ENCODE data around the gene TMEM109. TPM values are rescaled to one million over a fixed set of nuclear protein-coding genes. Genes with fewer than 3 reads are reported as not detected.

The TMEM109 gene, protein sequence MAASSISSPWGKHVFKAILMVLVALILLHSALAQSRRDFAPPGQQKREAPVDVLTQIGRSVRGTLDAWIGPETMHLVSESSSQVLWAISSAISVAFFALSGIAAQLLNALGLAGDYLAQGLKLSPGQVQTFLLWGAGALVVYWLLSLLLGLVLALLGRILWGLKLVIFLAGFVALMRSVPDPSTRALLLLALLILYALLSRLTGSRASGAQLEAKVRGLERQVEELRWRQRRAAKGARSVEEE
- total RNA-seq: 31.3 and 34.7 TPM in 2 replicates

DNA sequence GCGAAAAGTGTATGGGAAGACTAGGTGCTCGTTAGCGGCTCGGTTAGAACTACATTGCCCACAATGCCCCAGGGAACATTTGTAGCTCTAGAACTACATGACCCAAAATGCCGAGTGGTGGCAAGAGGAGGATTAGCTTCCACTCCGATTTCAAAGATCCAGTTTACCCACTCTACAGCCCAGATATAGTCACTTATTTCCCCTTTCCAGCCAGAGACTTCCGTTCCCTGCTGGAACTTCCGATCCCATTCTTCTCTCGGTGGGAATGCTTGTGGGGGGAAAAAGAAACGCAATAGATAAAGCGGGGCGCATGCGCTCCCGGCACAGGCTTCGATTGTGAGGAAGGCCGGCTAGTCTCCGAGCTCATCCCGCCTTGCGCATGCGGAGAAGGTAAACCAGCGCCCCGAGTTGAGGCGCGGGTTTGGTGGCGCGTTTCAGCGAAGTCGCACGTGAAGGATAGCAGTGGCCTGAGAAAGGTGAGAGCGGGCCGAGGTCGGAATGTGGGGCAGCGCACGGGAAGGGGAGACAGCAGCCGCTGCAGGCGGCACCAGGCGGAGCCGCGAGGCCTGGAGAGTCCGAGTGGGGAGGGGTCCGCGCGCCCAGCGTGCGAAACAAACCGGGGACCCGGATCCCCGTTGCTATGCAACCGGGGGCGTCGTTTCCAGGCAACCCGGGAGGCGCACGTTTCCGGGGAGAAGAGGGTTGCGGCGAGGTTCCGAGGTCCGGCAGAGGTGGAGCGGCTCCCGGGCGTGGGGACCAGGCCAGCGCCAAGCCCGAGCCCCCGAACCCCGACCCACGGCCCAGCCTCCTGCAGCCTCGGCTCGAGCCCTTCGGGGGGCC lies at the start of gene TMEM109:
TSS of gene TMEM109 (plus strand) at position 366 of the 840 bp plus-strand sequence. CDS start 5,536 bp downstream, outside the sequence.

DNA sequence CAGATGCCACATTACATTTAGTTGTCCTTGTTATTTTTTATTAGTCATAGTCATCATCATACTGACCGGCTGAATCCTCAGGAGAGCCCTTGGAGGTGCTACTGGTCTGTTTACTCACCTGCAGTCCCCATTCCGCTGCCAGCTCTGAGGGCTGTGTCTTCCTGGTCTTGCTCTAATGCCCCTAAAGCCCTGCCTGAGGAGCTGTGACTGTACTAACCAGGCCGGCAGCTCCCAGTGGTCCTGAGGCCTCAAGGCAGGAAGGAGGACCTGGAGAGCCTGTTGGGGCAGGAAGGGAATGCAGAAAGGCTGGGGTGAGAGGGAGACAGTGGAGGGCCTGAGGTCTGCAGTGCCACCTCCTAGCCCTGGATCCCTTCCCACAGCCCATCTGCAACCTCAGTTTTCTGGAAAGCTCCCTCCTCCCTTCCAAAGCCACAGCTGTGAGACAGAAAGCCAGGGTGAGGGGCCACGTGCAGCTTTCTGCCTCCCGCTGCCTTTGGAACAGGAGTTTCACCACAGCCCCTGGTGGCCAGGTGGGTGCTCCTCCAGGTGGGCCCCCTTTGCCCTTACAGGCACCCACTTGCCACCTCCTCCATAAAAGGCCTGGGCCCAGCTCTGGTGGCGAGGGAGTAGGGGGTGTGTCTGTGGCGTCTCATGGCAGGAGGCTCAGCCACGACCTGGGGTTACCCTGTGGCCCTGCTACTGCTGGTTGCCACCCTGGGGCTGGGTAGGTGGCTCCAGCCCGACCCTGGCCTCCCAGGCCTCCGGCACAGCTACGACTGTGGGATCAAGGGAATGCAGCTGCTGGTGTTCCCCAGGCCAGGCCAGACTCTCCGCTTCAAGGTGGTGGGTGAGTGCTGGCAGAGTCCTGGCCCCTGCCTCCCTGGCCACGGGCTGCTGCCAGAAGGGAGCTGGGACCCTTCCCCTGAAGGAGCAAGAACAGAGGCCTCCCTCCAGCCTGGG lies 46.8 kb upstream of the TMEM109 start, which contains the start of gene ZP1:
TSS of gene ZP1 (plus strand) at position 632 of the 960 bp plus-strand sequence. CDS start at position 652, 20 bp downstream.

DNA sequence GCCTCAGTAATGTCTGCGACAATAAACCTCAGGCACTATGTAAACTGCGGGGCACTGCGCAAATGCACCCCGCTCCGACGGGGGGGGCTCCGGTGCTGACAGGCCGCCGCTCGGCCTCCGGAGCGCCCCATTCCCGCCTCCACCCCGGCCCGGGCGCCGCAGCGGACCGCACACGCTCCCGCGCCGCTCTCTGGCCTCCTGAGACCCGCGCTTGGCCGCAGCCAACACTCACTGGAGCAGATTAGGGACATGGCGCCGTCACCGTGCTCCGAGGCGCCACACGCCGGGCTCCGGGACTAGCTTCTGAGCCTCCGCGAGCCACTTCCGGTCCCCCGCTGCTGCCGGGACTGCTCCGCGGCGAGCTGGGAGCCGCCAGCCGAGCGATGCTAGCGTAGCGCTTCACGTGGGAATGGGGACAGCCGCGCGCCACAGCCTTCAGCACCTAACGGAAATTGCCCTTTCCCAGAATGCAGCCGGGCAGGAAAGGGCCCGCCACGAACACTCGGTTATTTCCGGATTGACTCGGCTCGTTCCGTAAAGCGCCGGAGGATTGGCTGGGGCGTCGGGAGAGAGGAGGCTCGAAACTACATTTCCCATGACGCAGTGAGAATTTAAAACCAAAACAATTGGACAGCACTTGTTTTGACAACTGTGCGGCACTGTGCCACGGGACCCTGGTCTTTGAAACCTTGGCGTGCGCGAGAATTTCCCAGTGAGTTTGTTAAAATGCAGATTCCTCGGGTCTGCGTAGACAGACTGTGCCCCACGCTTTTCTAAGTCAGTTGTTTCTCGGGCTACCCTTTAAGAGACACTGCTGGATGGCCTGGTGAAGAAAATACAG lies 7.6 kb upstream of the TMEM109 start, which contains the start of gene PRPF19:
TSS of gene PRPF19 (minus strand) at position 454 of the 841 bp plus-strand sequence. CDS start at position 251, 203 bp downstream.

DNA sequence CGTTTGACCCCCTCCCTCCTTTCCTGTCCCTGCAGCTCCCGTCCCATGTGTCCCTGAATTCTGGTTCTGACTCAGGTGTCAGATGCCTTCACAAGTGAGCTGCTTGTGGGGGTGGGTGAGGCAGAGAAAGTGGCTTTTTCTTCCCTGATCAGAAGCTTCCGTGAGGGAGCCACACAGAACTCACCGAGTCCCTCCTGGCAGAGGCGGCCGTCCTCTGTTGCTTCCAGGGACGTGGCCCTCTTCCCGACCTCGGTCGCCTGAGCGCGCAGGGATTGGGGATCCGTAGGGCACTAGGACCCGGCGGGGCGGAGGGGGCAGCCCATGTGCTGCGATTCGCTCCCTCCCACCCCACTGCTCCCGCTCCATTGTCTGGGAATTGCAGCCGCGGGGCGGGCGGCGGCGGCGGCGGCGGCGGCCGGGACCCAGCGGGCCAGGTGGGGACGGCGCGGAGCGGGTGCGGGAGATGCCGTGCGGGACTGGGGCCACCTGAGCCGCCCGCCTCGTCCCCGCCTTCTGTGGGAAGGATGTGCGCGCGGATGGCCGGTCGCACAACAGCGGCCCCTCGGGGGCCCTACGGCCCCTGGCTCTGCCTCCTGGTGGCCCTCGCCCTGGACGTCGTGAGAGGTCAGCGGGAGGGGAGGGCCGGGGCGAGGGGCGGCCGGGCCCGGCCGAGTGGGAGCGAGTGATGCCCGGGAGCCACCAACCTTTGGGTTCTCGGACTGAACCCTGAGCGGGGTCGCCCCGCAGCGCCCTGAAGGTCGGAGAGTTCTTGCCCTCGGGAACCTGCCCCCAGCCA lies 10.3 kb downstream of the TMEM109 start, which contains the start of gene TMEM132A:
TSS of gene TMEM132A (plus strand) at position 351 of the 796 bp plus-strand sequence. CDS start at position 525, 174 bp downstream.

DNA sequence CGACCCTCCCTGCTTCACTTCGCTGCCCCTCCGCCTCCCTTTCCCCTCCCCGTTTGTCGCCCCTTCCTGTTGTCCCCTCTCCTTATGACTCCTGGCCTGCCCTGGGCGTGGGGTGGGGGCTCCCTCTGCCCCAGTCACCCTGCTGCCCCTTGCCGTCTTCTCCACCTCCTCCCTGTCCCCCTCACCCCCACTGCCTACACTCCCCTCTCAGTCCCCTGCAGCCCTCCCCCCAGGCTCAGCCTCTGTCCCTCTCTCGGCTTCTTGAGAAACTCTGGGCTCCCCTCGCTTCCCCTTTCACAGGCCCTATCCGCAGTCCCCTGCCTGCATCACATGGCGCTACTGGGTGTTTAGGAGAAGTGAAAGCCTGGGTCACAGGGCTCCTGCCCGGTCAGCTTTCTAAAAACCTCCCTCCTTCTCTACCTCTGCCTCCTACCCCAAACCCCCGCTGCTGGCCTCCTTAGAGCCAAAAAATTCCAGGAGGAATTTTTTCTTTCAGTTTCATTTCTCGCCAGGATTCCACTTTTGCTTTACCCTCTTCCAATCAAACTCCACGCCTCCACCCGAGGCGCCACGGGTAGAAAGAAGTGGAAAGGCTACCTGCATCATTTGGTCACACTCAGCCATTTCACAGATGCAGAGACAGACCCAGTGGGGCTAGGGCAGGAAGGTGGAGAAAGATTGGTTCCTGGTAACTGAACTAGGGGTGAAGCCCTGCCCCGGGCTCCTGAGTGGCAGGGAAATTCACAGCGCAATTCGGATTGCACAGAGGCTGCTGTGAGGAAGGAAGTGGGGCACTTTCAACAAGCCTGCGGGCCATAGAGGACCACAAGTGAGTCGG lies 38.2 kb downstream of the TMEM109 start, which contains the start of gene SLC15A3:
TSS of gene SLC15A3 (minus strand) at position 273 of the 838 bp plus-strand sequence. CDS start 625 bp downstream, outside the sequence.

DNA sequence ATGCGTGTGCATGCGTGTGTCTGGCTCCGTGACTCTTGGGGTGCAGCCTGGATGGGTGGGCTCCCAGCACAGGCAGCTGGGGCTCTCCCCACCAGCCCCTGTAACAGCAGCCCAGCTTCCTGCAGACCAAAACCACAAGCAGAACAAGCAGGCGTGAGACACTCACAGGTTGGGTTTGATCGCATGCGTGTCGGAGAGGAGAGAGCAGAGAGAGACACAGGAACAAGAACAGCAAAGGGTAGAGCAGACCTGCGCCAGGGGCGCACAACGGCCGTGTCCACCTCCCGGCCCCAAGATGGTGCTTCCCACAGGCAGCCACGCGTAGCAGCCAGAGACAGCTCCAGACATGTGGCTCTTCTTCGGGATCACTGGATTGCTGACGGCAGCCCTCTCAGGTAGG lies 57.6 kb downstream of the TMEM109 start, which contains the start of gene CD6:
TSS of gene CD6 (plus strand) at position 161 of the 400 bp plus-strand sequence. CDS start at position 347, 186 bp downstream.

Other genes with a start within 250 kb of the TMEM109 start
- gene MS4A8, start 214.5 kb upstream of the TMEM109 start, total RNA-seq: not detected in 2 replicates
- not detected in 2 replicates for gene MS4A18, start 189.4 kb upstream of the TMEM109 start, total RNA-seq
- gene MS4A15, start 157.3 kb upstream of the TMEM109 start, total RNA-seq: not detected in 2 replicates
- not detected in 2 replicates for gene MS4A10, start 128.8 kb upstream of the TMEM109 start, total RNA-seq
- 5.7 and 6.6 TPM in 2 replicates for gene CCDC86, start 72.0 kb upstream of the TMEM109 start, total RNA-seq
- gene PTGDR2, start 58.2 kb upstream of the TMEM109 start, total RNA-seq: 0.06 TPM in 1 of 2 replicates, not detected in the other
- gene ZP1, start 46.6 kb upstream of the TMEM109 start, total RNA-seq: not detected in 2 replicates
- gene PRPF19, start 7.6 kb upstream of the TMEM109 start, total RNA-seq: 28.5 and 34.5 TPM in 2 replicates
- 5.5 and 5.6 TPM in 2 replicates for gene TMEM132A, start 10.3 kb downstream of the TMEM109 start, total RNA-seq
- gene SLC15A3, start 38.0 kb downstream of the TMEM109 start, total RNA-seq: 7.5 and 9.1 TPM in 2 replicates
- gene CD6, start 57.5 kb downstream of the TMEM109 start, total RNA-seq: under 0.01 TPM in 1 of 2 replicates, not detected in the other
- gene CD5, start 188.3 kb downstream of the TMEM109 start, total RNA-seq: not detected in 2 replicates
- gene VPS37C, start 247.3 kb downstream of the TMEM109 start, total RNA-seq: 8.1 and 8.8 TPM in 2 replicates

Data from aortic smooth muscle cell (primary cell).